NCI-H510A treated with DMSO at 0.1 percent for 48 hours (cell line): ENCODE results near the gene REST.
"Not testable (repeated sequence)": the region's sequence is repeated elsewhere in the genome, so short reads cannot be mapped to it uniquely, and the experiment has no call there.

ENCODE experiments used
- DNase-seq: peaks from one replicate; lab custom pipeline; 2025; lab: John Stamatoyannopoulos, UW

REST gene

GRCh38 chr4:56907489-56908205 is at the start of gene REST:
TSS of gene REST (plus strand) at chr4:56907900. CDS start at chr4:56910639, 2,739 bp downstream.
- DNase-seq, result peak; percentile 60

- DNase-seq, result no peak
Measured at GRCh38 chr4:56859841-56860240, 47.9 kb upstream of the REST start.

GRCh38 chr4:56860781-56861180 is 46.9 kb upstream of the REST start:
- no peak for DNase-seq

GRCh38 chr4:56861360-56861759 is 46.3 kb upstream of the REST start:
- DNase-seq, result peak; percentile 25

- no peak for DNase-seq
Measured at GRCh38 chr4:56863441-56864139, 44.1 kb upstream of the REST start.

GRCh38 chr4:56870946-56871345 is 36.8 kb upstream of the REST start:
- peak; percentile 78 for DNase-seq

GRCh38 chr4:56871371-56871866 is 36.3 kb upstream of the REST start:
- DNase-seq, result peak; percentile 78

- peak; percentile 97 for DNase-seq
Measured at GRCh38 chr4:56874166-56874565, 33.5 kb upstream of the REST start.

- DNase-seq, result no peak
Measured at GRCh38 chr4:56874923-56875322, 32.8 kb upstream of the REST start.

GRCh38 chr4:56876264-56876663 is 31.4 kb upstream of the REST start:
- DNase-seq, result no peak

GRCh38 chr4:56879996-56880395 is 27.7 kb upstream of the REST start:
- DNase-seq, result no peak

GRCh38 chr4:56880572-56880971 is 27.1 kb upstream of the REST start:
- DNase-seq, result no peak

- not testable (repeated sequence) for DNase-seq
Measured at GRCh38 chr4:56884511-56884910, 23.2 kb upstream of the REST start.

GRCh38 chr4:56892691-56893090 is 15.0 kb upstream of the REST start:
- no peak for DNase-seq

- not testable (repeated sequence) for DNase-seq
Measured at GRCh38 chr4:56897842-56898241, 9.9 kb upstream of the REST start.

GRCh38 chr4:56900186-56900585 is 7.5 kb upstream of the REST start:
- DNase-seq, result not testable (repeated sequence)

GRCh38 chr4:56902703-56903102 is 5.0 kb upstream of the REST start:
- no peak for DNase-seq

GRCh38 chr4:56905796-56906195 is 1.9 kb upstream of the REST start:
- DNase-seq, result no peak

- DNase-seq, result no peak
Measured at GRCh38 chr4:56906489-56907393, 959 bp upstream of the REST start.

GRCh38 chr4:56908206-56909085 is 746 bp downstream of the REST start:
- DNase-seq, result no peak
